GM06990 (cell line): ENCODE results near the gene RAPGEF5.

Source experiments
- DNase-seq: peaks from one replicate; pipeline ENCODE4 v3.0.0-alpha.2; 2011; ENCODE audit not compliant: insufficient read length; ENCODE audit errors: extremely low read depth
- H3K27me3 ChIP-seq: replicated peaks from 2 replicates; pipeline ENCODE4 v1.6.0; 2011; ENCODE audit warnings: low read length; ENCODE audit not compliant: control insufficient read depth, insufficient read depth
- H3K36me3 ChIP-seq: 2 replicates; pipeline ENCODE4 v1.5.1; 2011; ENCODE audit warnings: low read length; ENCODE audit not compliant: control insufficient read depth, insufficient read depth
- H3K4me3 ChIP-seq: replicated peaks from 2 replicates; pipeline ENCODE4 v1.5.1; 2011; ENCODE audit warnings: low read depth, mild to moderate bottlenecking, control low read depth, low read length
- CTCF ChIP-seq: IDR thresholded peaks from 2 replicates; pipeline ENCODE4 v1.5.1; 2011; ENCODE audit warnings: low read length, control low read depth, mild to moderate bottlenecking, inconsistent platforms; ENCODE audit not compliant: insufficient read depth, poor library complexity, severe bottlenecking

RAPGEF5 gene

GRCh38 chr7:22157552-22157951, 199.4 kb downstream of the RAPGEF5 start:
- no peak for TF ChIP-seq CTCF
- no peaks in the 10 kb centered on the region for H3K27me3 ChIP-seq
- no peak for DNase-seq
- no peak overlapping the region for H3K4me3 ChIP-seq
- H3K36me3 ChIP-seq, result peaks cover 3% of the 10 kb centered on the region

GRCh38 chr7:22156205-22156604, 200.7 kb downstream of the RAPGEF5 start:
- Histone ChIP-seq H3K27me3 (no peaks in the 10 kb centered on the region), H3K36me3 (peaks cover 3% of the 10 kb centered on the region), H3K4me3 (no peak overlapping the region)
- DNase-seq, result no peak
- no peak for TF ChIP-seq CTCF

- Histone ChIP-seq H3K36me3 (peaks cover 3% of the 10 kb centered on the region), H3K4me3 (no peak overlapping the region), H3K27me3 (no peaks in the 10 kb centered on the region)
- no peak for TF ChIP-seq CTCF
- no peak for DNase-seq
These were observed 202.8 kb downstream of the RAPGEF5 start for GRCh38 chr7:22154143-22154529.

DNA sequence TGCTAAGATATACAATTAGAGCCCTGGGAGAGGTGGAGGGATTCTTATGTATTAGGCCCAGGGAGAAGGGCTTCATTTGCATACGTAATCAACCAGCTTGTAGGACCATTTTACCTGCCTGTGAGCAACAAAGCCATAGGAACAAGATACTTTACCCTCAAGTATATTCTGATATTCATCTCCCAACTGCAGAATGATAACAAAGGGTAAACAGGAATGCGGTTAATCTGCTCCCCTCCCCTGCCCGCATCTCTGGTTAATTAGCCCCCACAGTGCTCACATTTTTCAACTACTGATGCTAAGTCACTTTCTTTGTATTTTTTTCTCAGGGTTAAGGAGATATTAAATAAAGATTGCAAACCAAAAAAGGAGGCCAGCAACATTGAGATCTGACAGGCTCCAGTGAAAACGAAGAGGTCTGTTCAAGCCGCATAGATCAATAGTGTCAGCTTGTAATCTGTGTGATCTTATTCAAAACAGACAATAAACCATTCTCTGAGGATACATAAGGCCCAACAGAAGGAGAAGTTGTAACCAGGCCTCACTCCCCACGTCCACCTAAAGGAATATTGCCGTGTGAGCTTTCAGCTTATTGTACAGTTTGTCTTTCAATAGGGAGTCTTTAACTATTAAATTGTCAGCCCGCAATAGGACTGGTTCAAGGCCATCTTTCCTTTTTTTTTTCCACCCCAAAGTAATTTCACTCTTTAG, 203.4 kb downstream of the RAPGEF5 start:
- DNase-seq, result no peak
- no peak overlapping the region for H3K4me3 ChIP-seq
- no peak for TF ChIP-seq CTCF
- peaks cover 3% of the 10 kb centered on the region for H3K36me3 ChIP-seq
- H3K27me3 ChIP-seq, result no peaks in the 10 kb centered on the region

GRCh38 chr7:22152690-22153089, 204.3 kb downstream of the RAPGEF5 start:
- Histone ChIP-seq H3K27me3 (no peaks in the 10 kb centered on the region), H3K4me3 (no peak overlapping the region), H3K36me3 (peaks cover 3% of the 10 kb centered on the region)
- TF ChIP-seq CTCF, result no peak
- no peak for DNase-seq

- H3K36me3 ChIP-seq, result peaks cover 3% of the 10 kb centered on the region
- no peak for TF ChIP-seq CTCF
- no peak for DNase-seq
- H3K4me3 ChIP-seq, result no peak overlapping the region
- no peaks in the 10 kb centered on the region for H3K27me3 ChIP-seq
These were observed 205.1 kb downstream of the RAPGEF5 start for GRCh38 chr7:22151901-22152300.
